CD4-positive, alpha-beta T cell (primary cell): ENCODE results near the gene RGMB. TPM values are rescaled to one million over a fixed set of nuclear protein-coding genes. Genes with fewer than 3 reads are reported as not detected.

Experiments used
- ATAC-seq: fragments of 200-7000 bp; cut with Tn5 transposase; one replicate; pipeline ENCODE4 v1.10.0; 2022; ENCODE audit warnings: mild to moderate bottlenecking; ENCODE audit not compliant: poor library complexity
- CTCF ChIA-PET: fragments of 350-600 bp; sonication (Branson Sonifier 250); formaldehyde crosslinking; loops from one replicate; lab custom pipeline; 2021; ENCODE audit warnings: antibody characterized with exemption, inconsistent platforms; lab: Charles Lee
- POLR2A ChIA-PET: fragments of 350-600 bp; sonication (Branson Sonifier 250); formaldehyde crosslinking; loops from one replicate; lab custom pipeline; 2021; ENCODE audit warnings: antibody characterized with exemption, inconsistent platforms; lab: Charles Lee
- DNase-seq, 14 experiments: peaks; one replicate each; pipeline ENCODE4 v3.0.0-alpha.2; 2013 to 2020; ENCODE audit warnings: mixed read lengths in 2 of 14
- H3K27ac ChIP-seq, 2 donors: one replicate each; pipeline versions ENCODE4 v1.5.1 to v1.7.0; 2013; ENCODE audit warnings: low read length in 2 of 2, low read depth in 1 of 2, mild to moderate bottlenecking in 1 of 2
- H3K27me3 ChIP-seq, 2 experiments: 1 replicate in 1 of 2; 2 replicates in 1 of 2; pipeline versions ENCODE4 v1.6.1 to v1.7.0; 2013; ENCODE audit warnings: low read length in 2 of 2, control low read depth in 1 of 2, mild to moderate bottlenecking in 1 of 2, moderate library complexity in 1 of 2; ENCODE audit not compliant: insufficient read depth in 2 of 2, control insufficient read depth in 1 of 2
- H3K36me3 ChIP-seq: one replicate; pipeline ENCODE4 v1.6.1; 2013; ENCODE audit warnings: low read length, control low read depth; ENCODE audit not compliant: insufficient read depth
- H3K4me1 ChIP-seq: one replicate; pipeline ENCODE4 v1.6.1; 2013; ENCODE audit warnings: low read length, control low read depth; ENCODE audit not compliant: insufficient read depth
- H3K4me3 ChIP-seq: one replicate; pipeline ENCODE4 v1.5.1; 2013; ENCODE audit warnings: mild to moderate bottlenecking, low read length, moderate library complexity
- H3K9me3 ChIP-seq, 2 experiments: 1 replicate in 1 of 2; 2 replicates in 1 of 2; pipeline versions ENCODE4 v1.6.1 to v1.7.0; 2013; ENCODE audit warnings: low read length in 2 of 2, mild to moderate bottlenecking in 2 of 2, control low read depth in 1 of 2, moderate library complexity in 1 of 2; ENCODE audit not compliant: control insufficient read depth in 1 of 2, insufficient read depth in 1 of 2
- H3K27ac Mint-ChIP-seq: one replicate; pipeline ENCODE4 v1.8.0; 2020; ENCODE audit warnings: mixed read lengths
- H3K27me3 Mint-ChIP-seq: one replicate; pipeline ENCODE4 v1.8.0; 2021; ENCODE audit warnings: mixed read lengths
- H3K36me3 Mint-ChIP-seq: one replicate; pipeline ENCODE4 v1.8.0; 2021; ENCODE audit warnings: low read depth, mixed read lengths
- H3K4me1 Mint-ChIP-seq: one replicate; pipeline ENCODE4 v1.8.0; 2021; ENCODE audit warnings: low read depth, mixed read lengths
- H3K4me3 Mint-ChIP-seq: one replicate; pipeline ENCODE4 v1.8.0; 2020; ENCODE audit warnings: mild to moderate bottlenecking, mixed read lengths
- H3K9me3 Mint-ChIP-seq: one replicate; pipeline ENCODE4 v1.8.0; 2020; ENCODE audit warnings: mixed read lengths
- CTCF ChIP-seq: fragments of 200-600 bp; IDR thresholded peaks from one replicate; pipeline ENCODE4 v1.8.0; 2022; ENCODE audit warnings: antibody characterized with exemption, mild to moderate bottlenecking
- intact Hi-C, 2 experiments: fragments of 100-400 bp; cut with DNase I in 1 of 2; cut with micrococcal nuclease in 1 of 2; formaldehyde crosslinking; loops; one replicate each; pipeline versions ENCODE4 v1.15.1 to v1.9.0; 2023 to 2025; cut with DNase I, micrococcal nuclease
- total RNA-seq, 174 experiments: library from RNA in 2 of 174; stranded (reverse) in 2 of 174; gene quantifications; one replicate each; pipeline ENCODE4 v1.2.3 and lab custom pipeline; 2021 to 2026

The RGMB gene
- total RNA-seq, 2 experiments from 2014 or later: 15.8 to 15.9 TPM

- Mint-ChIP-seq H3K9me3 (no peaks in the 10 kb centered on the region), H3K27me3 (no peaks in the 10 kb centered on the region), H3K4me3 (no peak overlapping the region), H3K4me1 (peaks cover 49% of the 10 kb centered on the region), H3K27ac (no peak overlapping the region), H3K36me3 (peaks cover 43% of the 10 kb centered on the region)
- POLR2A ChIA-PET: no interaction called here
- CTCF ChIA-PET: interaction anchor here (1.7 kb wide), 1 partner anchor 11 kb away, joined by 3 read pairs; no protein-coding TSS in a partner anchor
- no peaks in the 10 kb centered on the region for H3K36me3 ChIP-seq
- no peak overlapping the region for H3K4me3 ChIP-seq
- H3K27ac ChIP-seq: no peak overlapping the region
- intact Hi-C loops: loop anchor here in 1 of 2 experiments (10.0 kb wide), 1 partner anchor 280 kb away; no protein-coding TSS in a partner anchor
- no peaks in the 10 kb centered on the region for H3K9me3 ChIP-seq
- ATAC-seq: no peak
- TF ChIP-seq CTCF: no peak
- no peaks in the 10 kb centered on the region for H3K27me3 ChIP-seq
- DNase-seq: no peak
- no peaks in the 10 kb centered on the region for H3K4me1 ChIP-seq
Measured at GRCh38 chr5:98785244-98785643, 11.8 kb downstream of the RGMB start.

DNA sequence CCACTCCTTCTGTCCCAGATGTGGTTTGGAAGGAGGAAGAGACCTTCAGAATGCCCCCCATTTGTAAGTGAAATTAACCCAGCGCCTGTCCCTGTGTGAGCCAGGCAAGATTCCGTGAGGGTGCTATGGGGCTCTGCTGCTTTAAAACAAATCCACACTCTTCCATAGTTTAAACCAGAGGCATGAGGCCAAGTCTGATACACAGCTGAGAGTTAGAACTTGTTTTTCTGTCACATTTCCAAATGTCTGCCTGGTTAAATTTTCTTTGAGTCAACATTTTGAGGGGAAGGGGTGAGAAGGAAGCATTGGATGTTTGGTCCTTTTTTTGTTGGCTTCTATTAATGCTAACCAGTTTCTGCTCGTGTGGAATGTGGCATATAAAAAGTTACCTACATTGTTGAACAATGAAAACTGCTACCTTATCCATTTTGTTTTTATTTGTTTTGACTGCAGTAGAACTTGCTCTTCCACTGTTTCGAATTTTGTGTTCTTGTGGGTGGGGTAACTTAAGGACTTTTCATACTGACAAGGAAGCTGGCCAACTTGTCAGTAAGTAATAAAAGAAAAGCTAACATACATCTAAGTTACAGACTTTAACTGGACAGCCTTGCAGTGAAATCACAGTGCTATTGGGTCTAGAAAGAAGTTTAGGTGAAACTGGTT is 12.9 kb downstream of the RGMB start:
- ATAC-seq: no peak
- no peak overlapping the region for H3K27ac ChIP-seq
- no peaks in the 10 kb centered on the region for H3K9me3 ChIP-seq
- no peak overlapping the region for H3K27ac Mint-ChIP-seq
- ChIA-PET CTCF (interaction anchor here (1.7 to 2.5 kb wide), 2 partner anchors 10 to 18 kb away, joined by 3 to 6 read pairs; no protein-coding TSS in a partner anchor), POLR2A (no interaction called here)
- H3K9me3 Mint-ChIP-seq: no peaks in the 10 kb centered on the region
- no peak overlapping the region for H3K4me3 ChIP-seq
- peaks cover 37% of the 10 kb centered on the region for H3K36me3 Mint-ChIP-seq
- H3K4me1 Mint-ChIP-seq: peaks cover 59% of the 10 kb centered on the region
- intact Hi-C loops: loop anchor here in 1 of 2 experiments (10.0 kb wide), 1 partner anchor 278 kb away; no protein-coding TSS in a partner anchor
- H3K4me1 ChIP-seq: no peaks in the 10 kb centered on the region
- no peak for DNase-seq
- H3K27me3 Mint-ChIP-seq: no peaks in the 10 kb centered on the region
- no peaks in the 10 kb centered on the region for H3K27me3 ChIP-seq
- H3K36me3 ChIP-seq: no peaks in the 10 kb centered on the region
- TF ChIP-seq CTCF: no peak
- H3K4me3 Mint-ChIP-seq: no peak overlapping the region

- peaks cover 59% of the 10 kb centered on the region for H3K4me1 Mint-ChIP-seq
- H3K36me3 Mint-ChIP-seq: peaks cover 29% of the 10 kb centered on the region
- no peaks in the 10 kb centered on the region for H3K27me3 Mint-ChIP-seq
- Histone ChIP-seq H3K27me3 (no peaks in the 10 kb centered on the region), H3K27ac (no peak overlapping the region), H3K9me3 (no peaks in the 10 kb centered on the region), H3K4me1 (no peaks in the 10 kb centered on the region), H3K4me3 (no peak overlapping the region), H3K36me3 (no peaks in the 10 kb centered on the region)
- H3K9me3 Mint-ChIP-seq: no peaks in the 10 kb centered on the region
- ChIA-PET POLR2A (interaction anchor here (0.6 kb wide), 1 partner anchor 371 kb away, joined by 3 read pairs; no protein-coding TSS in a partner anchor), CTCF (interaction anchor here (1.2 to 2.5 kb wide), 3 partner anchors 9 to 19 kb away, joined by 3 to 10 read pairs (median 6); no protein-coding TSS in a partner anchor)
- H3K4me3 Mint-ChIP-seq: no peak overlapping the region
- no peak overlapping the region for H3K27ac Mint-ChIP-seq
- ATAC-seq (no peak), DNase-seq (no peak)
- TF ChIP-seq CTCF: no peak
- intact Hi-C loops: loop anchor here in 1 of 2 experiments (10.0 kb wide), 1 partner anchor 278 kb away; no protein-coding TSS in a partner anchor
Measured at GRCh38 chr5:98787131-98787719, 13.8 kb downstream of the RGMB start.
